Spleen (tissue), 7 donors: ENCODE measurements around the gene ACYP2.

Experiments
- POLR2A ChIP-seq, 3 donors: fragments of 450-650 bp; IDR thresholded peaks; one replicate each; pipeline ENCODE4 v1.5.1; 2017; ENCODE audit warnings: antibody characterized with exemption in 3 of 3, mild to moderate bottlenecking in 1 of 3
- POLR2AphosphoS5 ChIP-seq, 3 donors: sonication (generic); formaldehyde crosslinking; IDR thresholded peaks; one replicate each; pipeline ENCODE4 v1.5.1; 2017; ENCODE audit warnings: antibody characterized with exemption in 3 of 3
- TF ChIP-seq, protein P1 (sequence below), 11 experiments: fragments of 200-600 bp in 7 of 11; fragments of 450-650 bp in 4 of 11; sonication (generic) in 4 of 11; IDR thresholded peaks in 8 of 11; conservative IDR thresholded peaks in 3 of 11; 1 replicate in 7 of 11; 2 replicates in 4 of 11; pipeline versions ENCODE4 v1.4.0 to v1.8.0; 2016 to 2021; ENCODE audit warnings: antibody characterized with exemption in 11 of 11, inconsistent platforms in 4 of 11, mild to moderate bottlenecking in 1 of 11
- donor health status: DM: no; HTN: no; CAD: no; lungs with moderate emphysema.
- donor health status: DM: no; HTN: no; CAD: no.
- donor health status: DM: no; HTN: no; CAD: no.

DNA sequence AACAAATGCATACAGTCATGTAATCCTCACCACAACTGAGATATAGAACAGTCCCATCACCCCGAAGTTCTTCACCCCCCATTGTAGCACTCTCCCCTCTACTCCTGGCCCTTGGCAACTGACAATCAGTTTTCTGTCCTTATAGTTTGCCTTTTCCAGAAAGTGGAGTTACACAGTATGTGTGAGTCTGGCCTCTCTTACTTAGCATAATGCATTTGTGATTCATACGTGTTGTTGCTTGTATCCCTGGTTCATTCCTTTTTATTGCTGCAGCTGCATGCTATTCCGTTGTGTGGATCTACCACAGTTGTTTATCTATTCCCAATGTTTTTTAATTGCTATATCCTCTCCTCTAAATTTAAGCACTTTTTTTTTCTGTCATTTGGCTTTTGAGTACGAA, 17.6 kb downstream of the ACYP2 start:
- TF ChIP-seq POLR2AphosphoS5 (IDR thresholded peaks at IDR 0.05) (no peak), POLR2A (IDR thresholded peaks at IDR 0.05) (no peak)
- TF ChIP-seq, protein P1, sequence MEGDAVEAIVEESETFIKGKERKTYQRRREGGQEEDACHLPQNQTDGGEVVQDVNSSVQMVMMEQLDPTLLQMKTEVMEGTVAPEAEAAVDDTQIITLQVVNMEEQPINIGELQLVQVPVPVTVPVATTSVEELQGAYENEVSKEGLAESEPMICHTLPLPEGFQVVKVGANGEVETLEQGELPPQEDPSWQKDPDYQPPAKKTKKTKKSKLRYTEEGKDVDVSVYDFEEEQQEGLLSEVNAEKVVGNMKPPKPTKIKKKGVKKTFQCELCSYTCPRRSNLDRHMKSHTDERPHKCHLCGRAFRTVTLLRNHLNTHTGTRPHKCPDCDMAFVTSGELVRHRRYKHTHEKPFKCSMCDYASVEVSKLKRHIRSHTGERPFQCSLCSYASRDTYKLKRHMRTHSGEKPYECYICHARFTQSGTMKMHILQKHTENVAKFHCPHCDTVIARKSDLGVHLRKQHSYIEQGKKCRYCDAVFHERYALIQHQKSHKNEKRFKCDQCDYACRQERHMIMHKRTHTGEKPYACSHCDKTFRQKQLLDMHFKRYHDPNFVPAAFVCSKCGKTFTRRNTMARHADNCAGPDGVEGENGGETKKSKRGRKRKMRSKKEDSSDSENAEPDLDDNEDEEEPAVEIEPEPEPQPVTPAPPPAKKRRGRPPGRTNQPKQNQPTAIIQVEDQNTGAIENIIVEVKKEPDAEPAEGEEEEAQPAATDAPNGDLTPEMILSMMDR (IDR thresholded peaks at IDR 0.05 in 8 of 11, conservative IDR thresholded peaks at IDR 0.05 in 3 of 11), result no peak
